ENCODE results near the gene ZNG1A.
"Not testable (repeated sequence)": the region's sequence is repeated elsewhere in the genome, so short reads cannot be mapped to it uniquely, and the experiment has no call there.

ZNG1A gene

GRCh38 chr9:109540-109939, 69.3 kb downstream of the ZNG1A start:
- H3K4me3 ChIP-seq (ENCODE audit: low read length); H3K27ac ChIP-seq (ENCODE audit: low read length); H3K4me1 ChIP-seq (ENCODE audit: insufficient read depth, low read length); H3K36me3 ChIP-seq (ENCODE audit: insufficient read depth, low read depth, low read length); H3K9ac ChIP-seq (ENCODE audit: low read depth, low read length); H3K9me3 ChIP-seq (ENCODE audit: insufficient read depth, low read depth, low read length): not testable (repeated sequence)
- peaks cover 85% of the 10 kb centered on the region for H3K27me3 ChIP-seq (ENCODE audit: insufficient read depth, low read length)

GRCh38 chr9:108742-109495, 69.9 kb downstream of the ZNG1A start:
- H3K27ac ChIP-seq (ENCODE audit: low read length); H3K9me3 ChIP-seq (ENCODE audit: insufficient read depth, low read depth, low read length); H3K36me3 ChIP-seq (ENCODE audit: insufficient read depth, low read depth, low read length); H3K4me1 ChIP-seq (ENCODE audit: insufficient read depth, low read length); H3K4me3 ChIP-seq (ENCODE audit: low read length); H3K9ac ChIP-seq (ENCODE audit: low read depth, low read length): not testable (repeated sequence)
- peaks cover 79% of the 10 kb centered on the region for H3K27me3 ChIP-seq (ENCODE audit: insufficient read depth, low read length)

GRCh38 chr9:105991-106390, 72.9 kb downstream of the ZNG1A start:
- H3K36me3 ChIP-seq (ENCODE audit: insufficient read depth, low read depth, low read length); H3K9me3 ChIP-seq (ENCODE audit: insufficient read depth, low read depth, low read length); H3K4me1 ChIP-seq (ENCODE audit: insufficient read depth, low read length); H3K9ac ChIP-seq (ENCODE audit: low read depth, low read length); H3K27ac ChIP-seq (ENCODE audit: low read length); H3K4me3 ChIP-seq (ENCODE audit: low read length): not testable (repeated sequence)
- peaks cover 51% of the 10 kb centered on the region for H3K27me3 ChIP-seq (ENCODE audit: insufficient read depth, low read length)

- not testable (repeated sequence) for H3K4me1 ChIP-seq (ENCODE audit: insufficient read depth, low read length); H3K9ac ChIP-seq (ENCODE audit: low read depth, low read length); H3K36me3 ChIP-seq (ENCODE audit: insufficient read depth, low read depth, low read length); H3K9me3 ChIP-seq (ENCODE audit: insufficient read depth, low read depth, low read length); H3K27me3 ChIP-seq (ENCODE audit: insufficient read depth, low read length); H3K4me3 ChIP-seq (ENCODE audit: low read length); H3K27ac ChIP-seq (ENCODE audit: low read length)
Observed at GRCh38 chr9:100430-100829, 78.4 kb downstream of the ZNG1A start.

- H3K27ac ChIP-seq (ENCODE audit: low read length); H3K4me1 ChIP-seq (ENCODE audit: insufficient read depth, low read length); H3K9ac ChIP-seq (ENCODE audit: low read depth, low read length); H3K36me3 ChIP-seq (ENCODE audit: insufficient read depth, low read depth, low read length); H3K4me3 ChIP-seq (ENCODE audit: low read length); H3K27me3 ChIP-seq (ENCODE audit: insufficient read depth, low read length); H3K9me3 ChIP-seq (ENCODE audit: insufficient read depth, low read depth, low read length): not testable (repeated sequence)
Observed at GRCh38 chr9:99867-100266, 79.0 kb downstream of the ZNG1A start.

- not testable (repeated sequence) for H3K9ac ChIP-seq (ENCODE audit: low read depth, low read length); H3K9me3 ChIP-seq (ENCODE audit: insufficient read depth, low read depth, low read length); H3K36me3 ChIP-seq (ENCODE audit: insufficient read depth, low read depth, low read length); H3K4me1 ChIP-seq (ENCODE audit: insufficient read depth, low read length); H3K27me3 ChIP-seq (ENCODE audit: insufficient read depth, low read length); H3K27ac ChIP-seq (ENCODE audit: low read length); H3K4me3 ChIP-seq (ENCODE audit: low read length)
Observed at GRCh38 chr9:98775-99174, 80.1 kb downstream of the ZNG1A start.

GRCh38 chr9:94992-95391, 83.9 kb downstream of the ZNG1A start:
- not testable (repeated sequence) for H3K9me3 ChIP-seq (ENCODE audit: insufficient read depth, low read depth, low read length); H3K4me3 ChIP-seq (ENCODE audit: low read length); H3K9ac ChIP-seq (ENCODE audit: low read depth, low read length); H3K27me3 ChIP-seq (ENCODE audit: insufficient read depth, low read length); H3K36me3 ChIP-seq (ENCODE audit: insufficient read depth, low read depth, low read length); H3K27ac ChIP-seq (ENCODE audit: low read length); H3K4me1 ChIP-seq (ENCODE audit: insufficient read depth, low read length)

- H3K27ac ChIP-seq (ENCODE audit: low read length); H3K9me3 ChIP-seq (ENCODE audit: insufficient read depth, low read depth, low read length); H3K9ac ChIP-seq (ENCODE audit: low read depth, low read length); H3K4me1 ChIP-seq (ENCODE audit: insufficient read depth, low read length); H3K27me3 ChIP-seq (ENCODE audit: insufficient read depth, low read length); H3K4me3 ChIP-seq (ENCODE audit: low read length); H3K36me3 ChIP-seq (ENCODE audit: insufficient read depth, low read depth, low read length): not testable (repeated sequence)
Observed at GRCh38 chr9:94323-94722, 84.5 kb downstream of the ZNG1A start.

- not testable (repeated sequence) for H3K9me3 ChIP-seq (ENCODE audit: insufficient read depth, low read depth, low read length); H3K27me3 ChIP-seq (ENCODE audit: insufficient read depth, low read length); H3K4me3 ChIP-seq (ENCODE audit: low read length); H3K4me1 ChIP-seq (ENCODE audit: insufficient read depth, low read length); H3K9ac ChIP-seq (ENCODE audit: low read depth, low read length); H3K27ac ChIP-seq (ENCODE audit: low read length); H3K36me3 ChIP-seq (ENCODE audit: insufficient read depth, low read depth, low read length)
Observed at GRCh38 chr9:93909-94308, 84.9 kb downstream of the ZNG1A start.

- not testable (repeated sequence) for H3K36me3 ChIP-seq (ENCODE audit: insufficient read depth, low read depth, low read length); H3K4me1 ChIP-seq (ENCODE audit: insufficient read depth, low read length); H3K9ac ChIP-seq (ENCODE audit: low read depth, low read length); H3K9me3 ChIP-seq (ENCODE audit: insufficient read depth, low read depth, low read length); H3K27me3 ChIP-seq (ENCODE audit: insufficient read depth, low read length); H3K4me3 ChIP-seq (ENCODE audit: low read length); H3K27ac ChIP-seq (ENCODE audit: low read length)
Observed at GRCh38 chr9:90851-91250, 88.0 kb downstream of the ZNG1A start.

GRCh38 chr9:88396-89037, 90.3 kb downstream of the ZNG1A start:
- H3K4me3 ChIP-seq (ENCODE audit: low read length); H3K27ac ChIP-seq (ENCODE audit: low read length); H3K9ac ChIP-seq (ENCODE audit: low read depth, low read length); H3K27me3 ChIP-seq (ENCODE audit: insufficient read depth, low read length); H3K36me3 ChIP-seq (ENCODE audit: insufficient read depth, low read depth, low read length); H3K9me3 ChIP-seq (ENCODE audit: insufficient read depth, low read depth, low read length); H3K4me1 ChIP-seq (ENCODE audit: insufficient read depth, low read length): not testable (repeated sequence)

- not testable (repeated sequence) for H3K9me3 ChIP-seq (ENCODE audit: insufficient read depth, low read depth, low read length); H3K27ac ChIP-seq (ENCODE audit: low read length); H3K27me3 ChIP-seq (ENCODE audit: insufficient read depth, low read length); H3K9ac ChIP-seq (ENCODE audit: low read depth, low read length); H3K4me1 ChIP-seq (ENCODE audit: insufficient read depth, low read length); H3K36me3 ChIP-seq (ENCODE audit: insufficient read depth, low read depth, low read length); H3K4me3 ChIP-seq (ENCODE audit: low read length)
Observed at GRCh38 chr9:87860-88259, 91.0 kb downstream of the ZNG1A start.

Measured in iPS-20b (cell line).